ENCODE data around the gene YIPF3.

DNA sequence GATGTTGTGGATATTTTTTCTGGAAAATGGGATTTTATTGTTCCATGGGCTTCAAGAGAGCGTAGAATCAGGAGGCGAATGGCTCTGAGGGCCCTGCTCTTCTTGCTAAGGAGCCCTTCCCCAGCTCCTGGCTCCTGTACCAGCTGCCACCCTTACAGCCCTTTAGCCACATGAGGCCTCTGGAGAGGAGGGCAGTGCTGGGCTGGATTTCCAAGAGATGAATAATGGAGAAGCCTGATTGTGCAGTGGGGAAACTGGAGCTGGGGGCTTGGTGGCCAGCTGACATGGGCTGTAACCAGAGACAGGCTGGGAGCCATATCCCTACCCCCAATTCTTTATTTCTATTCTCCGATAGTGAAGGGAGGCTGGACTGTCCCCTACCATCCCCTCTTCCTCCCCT is 15.8 kb downstream of the YIPF3 start:
- TF ChIP-seq MAX (IDR thresholded peaks at IDR 0.05) = no peak
- TF ChIP-seq CEBPB (IDR thresholded peaks at IDR 0.05) = no peak
- TF ChIP-seq, protein P1, sequence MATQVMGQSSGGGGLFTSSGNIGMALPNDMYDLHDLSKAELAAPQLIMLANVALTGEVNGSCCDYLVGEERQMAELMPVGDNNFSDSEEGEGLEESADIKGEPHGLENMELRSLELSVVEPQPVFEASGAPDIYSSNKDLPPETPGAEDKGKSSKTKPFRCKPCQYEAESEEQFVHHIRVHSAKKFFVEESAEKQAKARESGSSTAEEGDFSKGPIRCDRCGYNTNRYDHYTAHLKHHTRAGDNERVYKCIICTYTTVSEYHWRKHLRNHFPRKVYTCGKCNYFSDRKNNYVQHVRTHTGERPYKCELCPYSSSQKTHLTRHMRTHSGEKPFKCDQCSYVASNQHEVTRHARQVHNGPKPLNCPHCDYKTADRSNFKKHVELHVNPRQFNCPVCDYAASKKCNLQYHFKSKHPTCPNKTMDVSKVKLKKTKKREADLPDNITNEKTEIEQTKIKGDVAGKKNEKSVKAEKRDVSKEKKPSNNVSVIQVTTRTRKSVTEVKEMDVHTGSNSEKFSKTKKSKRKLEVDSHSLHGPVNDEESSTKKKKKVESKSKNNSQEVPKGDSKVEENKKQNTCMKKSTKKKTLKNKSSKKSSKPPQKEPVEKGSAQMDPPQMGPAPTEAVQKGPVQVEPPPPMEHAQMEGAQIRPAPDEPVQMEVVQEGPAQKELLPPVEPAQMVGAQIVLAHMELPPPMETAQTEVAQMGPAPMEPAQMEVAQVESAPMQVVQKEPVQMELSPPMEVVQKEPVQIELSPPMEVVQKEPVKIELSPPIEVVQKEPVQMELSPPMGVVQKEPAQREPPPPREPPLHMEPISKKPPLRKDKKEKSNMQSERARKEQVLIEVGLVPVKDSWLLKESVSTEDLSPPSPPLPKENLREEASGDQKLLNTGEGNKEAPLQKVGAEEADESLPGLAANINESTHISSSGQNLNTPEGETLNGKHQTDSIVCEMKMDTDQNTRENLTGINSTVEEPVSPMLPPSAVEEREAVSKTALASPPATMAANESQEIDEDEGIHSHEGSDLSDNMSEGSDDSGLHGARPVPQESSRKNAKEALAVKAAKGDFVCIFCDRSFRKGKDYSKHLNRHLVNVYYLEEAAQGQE (IDR thresholded peaks at IDR 0.05; ENCODE audit: low read depth) = no peak
- no peak for TF ChIP-seq CREB1 (IDR thresholded peaks at IDR 0.05; ENCODE audit: low read depth)
- no peak for TF ChIP-seq RAD21 (IDR thresholded peaks at IDR 0.05; ENCODE audit: low read depth)
